ENCODE measurements around the gene MAVS.
"Not testable (repeated sequence)": the region's sequence is repeated elsewhere in the genome, so short reads cannot be mapped to it uniquely, and the experiment has no call there.

Gene MAVS

GRCh38 chr20:3889489-3890397 lies 43.1 kb downstream of the MAVS start:
- no peak for DNase-seq

- no peak for DNase-seq
Measured at GRCh38 chr20:3890398-3890751, 43.7 kb downstream of the MAVS start.

- DNase-seq: no peak
Measured at GRCh38 chr20:3890999-3891929, 44.6 kb downstream of the MAVS start.

- no peak for DNase-seq
Measured at GRCh38 chr20:3894796-3895195, 48.2 kb downstream of the MAVS start.

- no peak for DNase-seq
Measured at GRCh38 chr20:3896302-3896701, 49.7 kb downstream of the MAVS start.

- DNase-seq: no peak
Measured at GRCh38 chr20:3896853-3897583, 50.4 kb downstream of the MAVS start.

- DNase-seq: not testable (repeated sequence)
Measured at GRCh38 chr20:3898181-3898580, 51.5 kb downstream of the MAVS start.

GRCh38 chr20:3898639-3899038 lies 52.0 kb downstream of the MAVS start:
- DNase-seq: no peak

GRCh38 chr20:3900187-3900604 lies 53.6 kb downstream of the MAVS start:
- no peak for DNase-seq

GRCh38 chr20:3901028-3901705 lies 54.5 kb downstream of the MAVS start:
- DNase-seq: no peak

GRCh38 chr20:3901706-3902440 lies 55.2 kb downstream of the MAVS start:
- DNase-seq: no peak

- no peak for DNase-seq
Measured at GRCh38 chr20:3902446-3902845, 55.8 kb downstream of the MAVS start.

GRCh38 chr20:3904224-3904623 lies 57.6 kb downstream of the MAVS start:
- DNase-seq: no peak

- DNase-seq: no peak
Measured at GRCh38 chr20:3904857-3905256, 58.2 kb downstream of the MAVS start.

- DNase-seq: not testable (repeated sequence)
Measured at GRCh38 chr20:3906744-3907721, 60.4 kb downstream of the MAVS start.

GRCh38 chr20:3908667-3909066 lies 62.0 kb downstream of the MAVS start:
- no peak for DNase-seq

GRCh38 chr20:3909952-3910366 lies 63.3 kb downstream of the MAVS start:
- DNase-seq: no peak

- DNase-seq: no peak
Measured at GRCh38 chr20:3910853-3911252, 64.2 kb downstream of the MAVS start.

- DNase-seq: no peak
Measured at GRCh38 chr20:3911956-3912355, 65.3 kb downstream of the MAVS start.

GRCh38 chr20:3914446-3914845 lies 67.8 kb downstream of the MAVS start:
- DNase-seq: no peak
